DMS79 treated with DMSO at 0.1 percent for 48 hours (cell line): ENCODE measurements around the gene SCN10A.
A peak's percentile ranks its signal among the peaks of the same experiment; 100 is the strongest.

Experiments
- DNase-seq: peaks from one replicate; lab custom pipeline; 2025; lab: John Stamatoyannopoulos, UW

The SCN10A gene

DNA sequence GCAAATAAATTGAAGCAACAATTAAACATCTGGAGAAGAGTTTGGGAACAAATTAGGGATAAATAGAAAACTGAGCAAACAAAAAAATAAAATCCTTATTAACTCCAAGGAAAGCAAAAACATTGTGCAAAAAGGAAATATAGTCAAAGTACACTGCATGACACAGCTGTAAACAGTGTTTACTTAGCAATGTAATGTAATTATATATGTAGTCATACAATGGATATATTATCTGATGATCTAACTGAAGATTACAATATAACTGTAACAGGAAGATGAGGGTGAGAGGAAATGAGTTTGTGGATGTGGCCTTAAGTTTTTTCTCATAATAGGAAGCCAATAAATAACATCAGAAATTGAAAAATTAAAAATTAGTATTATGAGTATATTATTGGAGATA lies 42.5 kb downstream of the SCN10A start:
- no peak for DNase-seq

DNA sequence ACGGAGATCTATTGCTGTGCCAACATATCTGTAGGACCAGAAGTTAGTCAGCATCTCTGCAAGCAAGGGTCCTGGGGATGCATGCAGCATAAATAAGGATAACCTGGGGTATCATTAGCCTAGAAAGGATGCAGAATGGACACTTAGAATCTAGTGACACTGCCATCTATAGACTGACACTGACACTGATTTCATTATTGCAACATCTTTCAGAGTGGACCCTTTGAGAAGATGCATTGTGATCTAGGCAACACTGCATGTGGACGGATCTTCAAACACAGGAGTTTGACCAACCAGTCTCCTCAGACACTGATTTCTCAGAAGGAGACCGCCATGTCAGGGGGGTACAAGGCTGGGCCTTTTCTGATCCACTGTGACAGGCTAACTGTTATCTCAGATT lies 52.4 kb downstream of the SCN10A start:
- no peak for DNase-seq

- DNase-seq: no peak
Observed at GRCh38 chr3:38758557-38758956, 57.5 kb downstream of the SCN10A start.

DNA sequence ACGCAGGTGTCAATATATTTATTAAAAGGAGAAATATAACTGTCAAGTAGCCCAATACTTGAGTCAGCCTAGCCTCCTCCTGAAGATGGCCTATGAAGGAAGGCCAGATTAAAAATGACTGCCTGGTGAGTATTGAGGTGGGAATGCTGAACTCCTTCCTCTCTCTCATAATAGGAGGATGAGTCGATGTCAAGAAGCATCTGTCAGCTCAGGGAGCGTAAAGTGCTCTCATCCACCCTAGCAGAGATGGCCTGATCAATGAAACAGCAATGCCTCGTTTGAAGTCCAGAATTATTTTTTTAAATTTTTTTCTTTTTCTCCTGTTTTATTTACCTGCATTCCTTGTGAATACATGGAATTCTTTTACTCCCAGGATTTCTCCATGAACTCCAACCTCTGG lies 58.3 kb downstream of the SCN10A start:
- DNase-seq: no peak

GRCh38 chr3:38756892-38757291 lies 59.1 kb downstream of the SCN10A start:
- no peak for DNase-seq

- no peak for DNase-seq
Observed at GRCh38 chr3:38755130-38755529, 60.9 kb downstream of the SCN10A start.

GRCh38 chr3:38746641-38747040 lies 69.4 kb downstream of the SCN10A start:
- DNase-seq: no peak

DNA sequence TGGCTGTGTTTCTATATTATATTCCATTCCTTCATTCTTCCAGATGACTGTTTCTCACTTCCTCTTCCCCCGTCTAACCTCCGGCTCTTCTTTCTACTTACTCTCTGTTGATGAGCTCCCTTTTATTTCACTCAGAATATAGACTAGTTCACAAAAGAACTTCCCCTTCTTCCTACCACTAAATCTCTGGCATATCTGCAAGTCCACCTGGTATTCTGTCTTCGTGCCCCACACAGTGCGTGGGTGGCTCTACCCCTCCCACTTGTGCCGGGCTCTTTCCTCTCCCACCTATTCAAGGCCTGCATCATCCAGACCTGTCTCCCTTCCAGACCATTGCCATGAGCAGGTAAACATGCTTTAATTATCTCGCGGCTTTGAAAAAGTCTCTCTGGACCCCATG lies 73.0 kb downstream of the SCN10A start:
- no peak for DNase-seq

GRCh38 chr3:38742550-38742949 lies 73.5 kb downstream of the SCN10A start:
- DNase-seq: no peak

GRCh38 chr3:38740537-38740936 lies 75.5 kb downstream of the SCN10A start:
- DNase-seq: no peak

DNA sequence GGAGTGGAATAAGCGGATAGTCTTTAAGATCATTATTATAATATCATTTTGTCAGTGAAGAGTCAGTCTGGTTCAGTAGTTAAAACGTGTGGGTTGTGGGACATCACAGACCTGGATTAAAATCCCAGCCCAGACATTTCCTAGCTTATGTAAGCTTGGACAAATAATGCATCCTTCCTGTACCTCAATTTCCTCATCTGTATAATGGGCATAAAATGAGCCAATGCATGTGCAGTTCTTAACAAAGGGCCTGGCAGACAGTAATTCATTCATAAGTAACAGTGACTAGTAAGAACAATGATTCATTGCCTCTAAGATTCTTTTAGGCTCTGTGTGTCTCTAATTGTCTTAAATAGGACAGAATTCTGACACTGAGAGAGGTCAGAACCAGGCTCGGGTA lies 76.1 kb downstream of the SCN10A start:
- DNase-seq: no peak

GRCh38 chr3:38739396-38739689 lies 76.7 kb downstream of the SCN10A start:
- DNase-seq: no peak

DNA sequence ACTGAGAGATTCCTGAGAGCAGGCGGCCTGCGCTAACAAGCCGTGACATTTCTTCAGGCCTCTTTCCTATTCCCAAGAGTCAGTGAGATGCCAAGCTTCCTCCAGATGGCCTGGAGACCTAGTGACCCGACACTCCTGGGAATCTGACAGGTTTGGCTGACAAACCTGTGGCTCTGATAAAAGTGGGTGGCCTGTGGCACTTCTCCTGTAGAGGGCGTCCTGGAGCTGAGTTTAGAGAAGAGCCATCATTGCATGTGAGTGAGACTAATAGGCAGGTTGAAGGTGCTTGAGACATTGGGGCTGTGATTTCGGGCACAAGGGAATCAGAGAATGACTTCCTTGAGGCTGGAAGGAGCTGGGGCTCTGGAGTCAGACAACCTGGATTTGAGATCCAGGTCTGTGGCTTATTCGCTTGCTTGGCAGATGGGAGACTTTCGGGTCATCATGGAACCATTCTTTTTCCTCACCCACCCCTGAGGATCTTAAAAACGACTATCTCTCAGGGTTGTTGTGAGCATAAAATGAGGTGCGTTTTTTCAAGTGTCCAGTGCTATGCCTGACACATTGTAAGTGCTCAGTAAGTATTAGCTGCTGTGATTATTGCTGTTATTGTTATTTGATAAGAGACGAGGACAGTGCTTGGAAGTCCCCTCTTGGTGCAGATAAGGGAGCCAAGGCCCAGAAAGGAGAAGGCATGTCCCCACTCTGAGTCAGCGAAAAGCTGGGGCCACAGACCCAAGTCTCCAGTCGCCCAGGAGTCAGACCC lies 77.2 kb downstream of the SCN10A start:
- no peak for DNase-seq

- DNase-seq: no peak
Observed at GRCh38 chr3:38731522-38731921, 84.5 kb downstream of the SCN10A start.

GRCh38 chr3:38730281-38730680 lies 85.7 kb downstream of the SCN10A start:
- DNase-seq: no peak

DNA sequence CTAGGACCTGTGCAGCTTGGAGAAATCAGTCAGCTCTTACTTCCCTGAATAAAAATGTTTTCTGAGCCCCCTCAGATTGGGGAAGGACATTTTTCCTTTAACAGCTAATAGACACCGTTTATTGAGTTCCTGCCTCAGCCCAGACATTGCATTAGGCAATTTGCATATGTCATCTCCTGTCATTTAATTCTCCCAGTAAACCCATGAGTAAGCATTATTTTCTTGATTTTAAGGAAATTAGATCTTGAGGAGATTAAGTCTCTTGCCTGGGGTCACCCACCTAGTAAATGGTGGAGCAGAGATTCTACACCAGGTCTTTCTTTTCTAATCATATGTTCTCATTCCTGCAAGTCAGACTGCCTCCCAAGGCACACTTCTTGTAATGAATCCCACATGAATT lies 88.0 kb downstream of the SCN10A start:
- no peak for DNase-seq

- DNase-seq: no peak
Observed at GRCh38 chr3:38726751-38727150, 89.3 kb downstream of the SCN10A start.

DNA sequence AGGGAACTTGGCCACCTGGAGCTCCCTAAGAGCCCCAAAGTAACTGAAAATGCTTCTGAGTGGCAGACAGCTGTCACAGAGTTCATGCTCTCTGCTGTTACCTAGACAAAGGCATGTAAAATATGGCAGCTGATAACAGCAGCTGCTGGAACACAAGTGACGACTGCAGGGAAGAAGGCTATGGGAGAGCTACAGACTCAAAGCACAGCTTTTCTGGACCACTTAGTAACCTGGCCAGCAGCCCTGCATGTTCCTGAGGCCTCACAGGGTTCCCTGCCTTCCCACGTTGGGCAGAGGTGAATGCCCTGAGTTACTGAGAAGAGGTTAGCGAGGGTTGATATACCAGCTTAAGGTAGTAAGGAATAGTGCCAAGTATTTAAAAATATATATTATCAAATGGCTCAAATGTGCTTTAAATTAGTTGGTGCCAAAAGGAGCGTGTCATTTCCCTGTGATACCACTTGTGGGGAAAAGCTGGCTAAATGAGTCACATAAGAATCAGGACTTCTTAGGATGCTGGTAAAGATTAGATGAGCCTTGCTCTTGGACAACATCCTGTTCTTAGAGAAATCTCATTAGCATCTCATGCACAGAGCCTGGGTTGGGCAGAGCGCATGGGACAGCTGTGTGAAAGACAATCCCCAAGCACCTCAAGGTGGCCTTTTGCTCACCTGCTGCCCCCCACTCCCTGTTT lies 90.1 kb downstream of the SCN10A start:
- DNase-seq: no peak

GRCh38 chr3:38724392-38724736 lies 91.7 kb downstream of the SCN10A start:
- DNase-seq: no peak

DNA sequence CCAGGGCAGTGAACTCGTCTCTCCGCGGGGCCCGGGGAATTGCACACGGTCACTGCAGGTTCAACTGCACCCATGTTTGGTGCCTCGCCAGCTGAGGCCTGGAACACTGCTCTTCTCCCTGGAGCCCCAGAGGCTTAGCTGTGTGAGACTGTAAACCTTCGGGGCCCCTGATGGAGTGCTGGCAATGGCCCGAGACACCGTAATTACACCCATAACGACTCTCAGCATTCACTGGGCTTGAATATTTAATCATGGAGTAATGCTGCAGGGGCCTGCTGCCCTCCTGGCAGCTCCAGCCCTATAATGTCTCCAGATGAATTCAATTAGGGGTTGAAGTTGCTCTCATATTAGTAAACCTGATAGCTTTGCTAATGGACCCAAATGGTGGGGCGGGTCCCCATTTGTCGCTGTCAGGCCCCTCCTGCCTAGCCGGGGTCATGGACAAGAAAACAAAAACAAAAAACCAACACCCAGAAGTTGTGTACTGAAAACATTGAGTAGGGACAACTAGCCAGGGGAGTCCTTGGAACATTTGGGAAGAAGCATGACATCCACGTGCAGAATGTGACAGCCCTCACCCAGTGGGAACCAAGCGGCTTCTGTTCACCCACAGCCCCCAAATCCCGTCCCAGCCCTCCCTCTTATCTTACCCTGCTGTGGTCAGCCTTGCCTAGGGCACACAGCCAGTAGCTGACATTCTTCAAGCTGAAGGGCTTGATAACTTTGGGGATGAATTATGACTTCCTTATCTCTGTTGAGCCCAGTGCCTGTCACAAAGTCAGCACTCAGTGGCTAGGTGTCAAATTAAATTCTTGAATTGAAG lies 92.2 kb downstream of the SCN10A start:
- peak; percentile 6 for DNase-seq

GRCh38 chr3:38722781-38723568 lies 93.0 kb downstream of the SCN10A start:
- DNase-seq: no peak

GRCh38 chr3:38721207-38721772 lies 94.7 kb downstream of the SCN10A start:
- no peak for DNase-seq
